Endodermal cell (in vitro differentiated cells): ENCODE data around the gene PNKD. TPM values are rescaled to one million over a fixed set of nuclear protein-coding genes. Genes with fewer than 3 reads are reported as not detected.
A peak's percentile ranks its signal among the peaks of the same experiment; 100 is the strongest.

Source experiments
- DNase-seq: peaks from one replicate; pipeline ENCODE4 v3.0.0-alpha.2; 2017
- H3K27ac ChIP-seq: 2 replicates; pipeline ENCODE4 v1.5.1; 2013; ENCODE audit warnings: mild to moderate bottlenecking, low read depth, low read length, moderate library complexity
- H3K27me3 ChIP-seq: 2 replicates; pipeline ENCODE4 v1.6.1; 2013; ENCODE audit warnings: mild to moderate bottlenecking, low read length, moderate library complexity; ENCODE audit not compliant: insufficient read depth, control insufficient read depth, poor library complexity, severe bottlenecking
- H3K36me3 ChIP-seq: 2 replicates; pipeline ENCODE4 v1.7.0; 2013; ENCODE audit warnings: mild to moderate bottlenecking, low read length, moderate library complexity; ENCODE audit not compliant: control insufficient read depth, insufficient read depth
- H3K4me1 ChIP-seq: one replicate; pipeline ENCODE4 v1.7.0; 2013; ENCODE audit warnings: low read length; ENCODE audit not compliant: control insufficient read depth, insufficient read depth
- H3K4me3 ChIP-seq: 2 replicates; pipeline ENCODE4 v1.5.1; 2013; ENCODE audit warnings: mild to moderate bottlenecking, low read length, moderate library complexity
- H3K9ac ChIP-seq: 2 replicates; pipeline ENCODE4 v1.6.1; 2013; ENCODE audit warnings: mild to moderate bottlenecking, low read length, moderate library complexity; ENCODE audit not compliant: poor library complexity, severe bottlenecking; ENCODE audit errors: extremely low read depth
- H3K9me3 ChIP-seq: 2 replicates; pipeline ENCODE4 v1.6.1; 2013; ENCODE audit warnings: mild to moderate bottlenecking, low read length, moderate library complexity; ENCODE audit not compliant: control insufficient read depth
- H3K27ac Mint-ChIP-seq: 2 replicates; pipeline ENCODE4 v1.8.0; 2020; ENCODE audit warnings: mixed read lengths
- H3K27me3 Mint-ChIP-seq: 2 replicates; pipeline ENCODE4 v1.8.0; 2021; ENCODE audit warnings: mild to moderate bottlenecking, mixed read lengths; ENCODE audit not compliant: insufficient read depth
- H3K36me3 Mint-ChIP-seq: 2 replicates; pipeline ENCODE4 v1.8.0; 2020; ENCODE audit warnings: low read depth, mixed read lengths
- H3K4me1 Mint-ChIP-seq: 2 replicates; pipeline ENCODE4 v1.8.0; 2020; ENCODE audit warnings: mixed read lengths
- H3K4me3 Mint-ChIP-seq: 2 replicates; pipeline ENCODE4 v1.8.0; 2020; ENCODE audit warnings: mild to moderate bottlenecking, moderate library complexity, mixed read lengths
- H3K9me3 Mint-ChIP-seq: 2 replicates; pipeline ENCODE4 v1.8.0; 2020; ENCODE audit warnings: mild to moderate bottlenecking, mixed read lengths
- CTCF ChIP-seq: fragments of 200-600 bp; sonication (generic); conservative IDR thresholded peaks from 2 replicates; pipeline ENCODE4 v1.5.0; 2021; ENCODE audit warnings: antibody characterized with exemption, mild to moderate bottlenecking
- WGBS, 2 experiments: methylation state at CpG; one replicate each; pipeline versions ENCODE4 v1.1.5 to v1.1.7; 2013; ENCODE audit warnings: missing lambda C conversion rate in 2 of 2, mixed read lengths in 1 of 2; ENCODE audit not compliant: insufficient coverage in 1 of 2, insufficient read length in 1 of 2; 5-methylcytosine and 5-hydroxymethylcytosine counted together
- total RNA-seq, 2 donors: library from RNA; stranded (reverse); fragmentation: NEBNext Ultra II Directional in 1 of 2; extraction: Animal tissue kit (Norgen Biotek cat#: 25700) in 1 of 2; gene quantifications; 2 replicates in 1 of 2; 3 replicates in 1 of 2; pipeline ENCODE4 v1.2.1, GENCODE V29; 2021

The PNKD gene
- total RNA-seq, 2 donors from 2014 or later: 33.9 to 39.6 TPM

- Mint-ChIP-seq H3K4me1 (peaks cover 18% of the 10 kb centered on the region), H3K4me3 (peak overlapping the region; percentile 16)
- 97 to 100% methylated on average over 3 to 6 of the region's 6 CpGs for WGBS, 2 experiments
These were observed 3.1 kb upstream of the PNKD start for GRCh38 chr2:218267259-218267658.

DNA sequence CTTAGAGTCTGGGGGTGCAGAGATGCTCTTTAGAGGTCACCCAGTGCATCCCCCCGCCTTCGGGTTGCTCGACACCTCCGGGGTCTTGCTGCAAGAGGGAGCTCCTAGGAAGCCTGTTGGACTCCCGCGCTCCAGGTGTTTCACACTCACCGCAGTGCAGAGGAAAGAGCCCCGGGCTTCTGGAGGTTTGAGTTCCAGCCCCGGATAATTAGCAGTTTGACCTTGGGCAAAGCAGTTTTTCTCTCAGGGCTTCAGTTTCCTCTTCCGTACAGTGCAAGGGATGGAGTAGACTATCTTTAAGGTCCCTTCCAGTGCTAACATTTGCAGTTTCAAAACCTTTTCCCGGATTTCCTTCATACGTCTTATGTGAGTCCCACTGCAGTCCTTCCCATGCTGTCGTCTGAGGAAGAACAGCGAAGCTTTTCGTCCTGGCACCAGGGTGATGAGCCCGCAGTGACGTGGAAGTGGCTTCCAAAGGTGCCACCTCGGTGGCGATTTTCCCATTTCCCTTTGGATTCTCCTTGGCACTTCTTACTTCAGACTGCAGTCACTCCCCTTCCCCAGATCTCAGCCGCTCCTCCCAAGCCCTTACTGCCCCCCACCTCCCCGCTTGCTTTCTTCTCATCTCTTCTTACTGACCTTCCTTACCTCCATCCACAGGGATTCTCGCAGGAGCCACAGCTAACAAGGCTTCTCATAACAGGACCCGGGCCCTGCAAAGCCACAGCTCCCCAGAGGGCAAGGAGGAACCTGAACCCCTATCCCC, 585 bp downstream of the PNKD start:
- peak overlapping the region; percentile 97 for H3K4me3 ChIP-seq
- H3K36me3 ChIP-seq: peaks cover 40% of the 10 kb centered on the region
- Mint-ChIP-seq H3K4me1 (peaks cover 18% of the 10 kb centered on the region), H3K27ac (peak overlapping the region; percentile 70), H3K36me3 (peaks cover 31% of the 10 kb centered on the region), H3K27me3 (no peaks in the 10 kb centered on the region), H3K4me3 (peak overlapping the region; percentile 96), H3K9me3 (no peaks in the 10 kb centered on the region)
- no peak for TF ChIP-seq CTCF
- DNase-seq: no peak
- peaks cover 3% of the 10 kb centered on the region for H3K4me1 ChIP-seq
- H3K9me3 ChIP-seq: no peaks in the 10 kb centered on the region
- 8 to 9% methylated on average over 17 to 23 of the region's 23 CpGs for WGBS, 2 experiments
- H3K27me3 ChIP-seq: no peaks in the 10 kb centered on the region
- peak overlapping the region; percentile 68 for H3K9ac ChIP-seq
- no peak overlapping the region for H3K27ac ChIP-seq

More at GRCh38 chr2:218267259-218267658, 3.1 kb upstream of the PNKD start:
- Histone ChIP-seq H3K27ac (no peak overlapping the region), H3K36me3 (peaks cover 35% of the 10 kb centered on the region), H3K9ac (no peak overlapping the region), H3K4me3 (no peak overlapping the region), H3K9me3 (no peaks in the 10 kb centered on the region), H3K27me3 (no peaks in the 10 kb centered on the region), H3K4me1 (no peaks in the 10 kb centered on the region)
- no peak for TF ChIP-seq CTCF
- Mint-ChIP-seq H3K27ac (no peak overlapping the region), H3K9me3 (no peaks in the 10 kb centered on the region), H3K36me3 (peaks cover 34% of the 10 kb centered on the region), H3K27me3 (no peaks in the 10 kb centered on the region)
- no peak for DNase-seq

DNA sequence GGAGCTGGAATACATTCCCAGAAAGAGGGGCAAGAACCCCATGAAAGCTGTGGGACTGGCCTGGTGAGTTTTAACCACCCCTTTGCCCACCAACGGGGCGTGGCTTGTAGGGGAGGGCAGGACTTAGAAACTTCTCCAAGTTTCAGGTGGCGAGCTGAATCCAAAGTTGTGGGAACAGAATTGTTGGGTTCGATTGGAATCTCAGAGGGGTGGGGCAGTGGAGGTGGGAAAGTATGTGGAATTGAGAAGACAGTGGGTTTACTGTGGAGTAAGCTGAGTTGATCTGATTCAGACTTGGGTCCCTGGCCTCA, 1.1 kb downstream of the PNKD start:
- Histone ChIP-seq H3K4me1 (peaks cover 3% of the 10 kb centered on the region), H3K9ac (no peak overlapping the region), H3K27me3 (no peaks in the 10 kb centered on the region), H3K36me3 (peaks cover 39% of the 10 kb centered on the region), H3K27ac (no peak overlapping the region), H3K9me3 (no peaks in the 10 kb centered on the region), H3K4me3 (peak overlapping the region; percentile 97)
- H3K27ac Mint-ChIP-seq: no peak overlapping the region
- WGBS, 2 experiments: 60 to 71% methylated on average over 1 to 4 of the region's 4 CpGs
- TF ChIP-seq CTCF: no peak
- H3K4me1 Mint-ChIP-seq: peaks cover 18% of the 10 kb centered on the region
- H3K9me3 Mint-ChIP-seq: no peaks in the 10 kb centered on the region
- H3K27me3 Mint-ChIP-seq: no peaks in the 10 kb centered on the region
- no peak for DNase-seq
- peak overlapping the region; percentile 96 for H3K4me3 Mint-ChIP-seq
- peaks cover 32% of the 10 kb centered on the region for H3K36me3 Mint-ChIP-seq
